ENCODE measurements around the gene PHPT1.
A peak's percentile ranks its signal among the peaks of the same experiment; 100 is the strongest.
"Not testable (repeated sequence)": the region's sequence is repeated elsewhere in the genome, so short reads cannot be mapped to it uniquely, and the experiment has no call there.

PHPT1 gene

DNA sequence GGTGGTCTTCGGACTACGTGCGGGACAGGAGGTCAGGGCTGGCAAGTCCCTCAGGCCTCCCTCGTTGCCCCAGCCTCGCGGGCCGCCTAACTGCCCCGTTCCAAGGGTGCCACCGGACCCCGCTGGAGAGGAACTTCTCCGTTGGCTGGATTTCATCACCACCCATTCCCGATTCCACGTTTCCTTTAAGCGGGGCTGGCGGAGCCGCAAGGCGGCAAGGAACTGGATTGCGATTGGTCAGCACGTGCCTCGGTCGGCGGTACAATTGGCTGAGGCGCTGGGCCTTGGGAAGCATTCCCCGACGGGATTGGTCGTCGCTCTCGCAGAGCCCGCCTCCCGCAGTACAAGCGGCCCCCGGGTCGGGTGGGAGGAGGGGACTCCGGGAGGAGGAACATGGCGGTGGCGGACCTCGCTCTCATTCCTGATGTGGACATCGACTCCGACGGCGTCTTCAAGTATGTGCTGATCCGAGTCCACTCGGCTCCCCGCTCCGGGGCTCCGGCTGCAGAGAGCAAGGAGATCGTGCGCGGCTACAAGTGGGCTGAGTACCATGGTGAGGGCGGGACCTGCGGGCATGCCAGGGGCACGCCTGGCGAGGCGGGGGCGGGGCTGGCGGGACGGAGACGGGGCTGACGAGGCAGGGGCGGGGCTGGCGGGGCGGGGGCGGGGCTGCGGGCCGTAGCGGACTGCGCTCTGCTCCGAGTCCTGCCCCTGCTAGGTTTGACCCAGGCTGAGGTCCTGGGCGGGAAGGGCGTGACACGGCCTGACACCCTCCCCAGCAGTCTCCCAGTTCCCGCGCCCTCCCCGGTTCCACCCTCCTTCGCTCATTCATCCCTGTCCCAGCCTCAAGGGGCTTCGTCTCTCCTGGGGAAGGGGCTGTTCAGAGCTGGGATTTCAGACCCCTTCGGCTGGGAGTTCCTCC lies at the start of gene PHPT1:
Gene PHPT1, plus strand, starts transcription at position 372 of the 922 bp plus-strand sequence. Its CDS starts 22 bp downstream, at position 394.
- DNase-seq, result peak; percentile 99

GRCh38 chr9:136799854-136800657 lies 49.2 kb upstream of the PHPT1 start:
- peak; percentile 94 for DNase-seq

DNA sequence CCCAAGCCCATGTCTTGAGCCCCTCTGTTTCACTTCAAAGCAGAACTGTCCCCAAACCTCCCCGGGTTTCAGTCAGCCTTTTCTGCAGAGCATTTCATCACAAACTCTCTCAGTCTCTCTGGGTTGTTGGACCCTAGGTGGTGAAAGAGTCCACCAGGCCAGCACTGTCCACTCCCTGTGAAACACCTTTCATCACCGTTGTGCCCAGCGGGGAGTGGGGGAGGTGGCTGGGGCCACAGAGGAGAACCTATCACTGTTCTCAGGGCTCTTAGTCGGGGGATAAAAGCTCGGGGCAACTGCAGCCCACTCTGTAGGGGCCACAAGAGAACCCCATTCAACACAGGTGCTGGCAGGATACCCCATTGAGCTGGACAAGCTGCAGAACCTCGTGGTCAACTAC lies 46.9 kb upstream of the PHPT1 start:
- no peak for DNase-seq

- DNase-seq, result not testable (repeated sequence)
Measured at GRCh38 chr9:136803009-136803550, 46.1 kb upstream of the PHPT1 start.

- DNase-seq, result no peak
Measured at GRCh38 chr9:136803551-136804508, 45.4 kb upstream of the PHPT1 start.

DNA sequence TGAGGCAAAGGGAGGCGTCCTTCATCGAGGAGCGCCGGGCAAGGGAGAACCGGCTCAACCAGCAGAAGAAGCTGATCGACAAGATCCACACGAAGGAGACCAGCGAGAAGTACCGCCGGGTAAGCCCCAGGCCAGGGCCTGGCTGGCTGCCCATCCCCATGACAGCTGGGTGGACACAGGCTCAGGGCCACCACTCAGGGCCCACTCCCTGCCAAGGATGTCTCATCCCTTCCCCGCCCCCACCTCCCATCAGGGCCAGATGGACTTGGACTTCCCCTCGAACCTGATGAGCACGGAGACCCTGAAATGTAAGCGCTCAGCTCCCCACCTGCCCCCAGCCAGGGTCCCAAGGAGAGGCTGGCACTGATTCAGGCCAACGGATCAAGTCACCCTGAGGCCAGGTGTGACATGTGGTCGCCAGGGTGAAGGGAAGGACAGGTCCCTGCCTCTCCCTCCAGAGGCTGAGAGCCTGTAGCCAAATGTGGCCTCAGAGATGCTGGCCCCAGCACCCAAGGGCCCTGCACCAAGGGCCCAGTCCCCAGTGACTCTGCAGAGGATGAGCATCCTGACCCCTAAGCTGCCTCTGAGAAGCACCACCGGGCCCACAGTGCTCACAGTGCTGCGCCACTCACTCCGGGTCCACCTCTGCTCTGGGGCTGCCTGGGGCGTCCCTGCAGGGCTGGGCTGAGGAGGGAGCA lies 44.6 kb upstream of the PHPT1 start:
- no peak for DNase-seq

GRCh38 chr9:136805207-136805740 lies 43.9 kb upstream of the PHPT1 start:
- no peak for DNase-seq

- no peak for DNase-seq
Measured at GRCh38 chr9:136806067-136806466, 43.1 kb upstream of the PHPT1 start.

GRCh38 chr9:136806631-136807201 lies 42.5 kb upstream of the PHPT1 start:
- DNase-seq, result no peak

DNA sequence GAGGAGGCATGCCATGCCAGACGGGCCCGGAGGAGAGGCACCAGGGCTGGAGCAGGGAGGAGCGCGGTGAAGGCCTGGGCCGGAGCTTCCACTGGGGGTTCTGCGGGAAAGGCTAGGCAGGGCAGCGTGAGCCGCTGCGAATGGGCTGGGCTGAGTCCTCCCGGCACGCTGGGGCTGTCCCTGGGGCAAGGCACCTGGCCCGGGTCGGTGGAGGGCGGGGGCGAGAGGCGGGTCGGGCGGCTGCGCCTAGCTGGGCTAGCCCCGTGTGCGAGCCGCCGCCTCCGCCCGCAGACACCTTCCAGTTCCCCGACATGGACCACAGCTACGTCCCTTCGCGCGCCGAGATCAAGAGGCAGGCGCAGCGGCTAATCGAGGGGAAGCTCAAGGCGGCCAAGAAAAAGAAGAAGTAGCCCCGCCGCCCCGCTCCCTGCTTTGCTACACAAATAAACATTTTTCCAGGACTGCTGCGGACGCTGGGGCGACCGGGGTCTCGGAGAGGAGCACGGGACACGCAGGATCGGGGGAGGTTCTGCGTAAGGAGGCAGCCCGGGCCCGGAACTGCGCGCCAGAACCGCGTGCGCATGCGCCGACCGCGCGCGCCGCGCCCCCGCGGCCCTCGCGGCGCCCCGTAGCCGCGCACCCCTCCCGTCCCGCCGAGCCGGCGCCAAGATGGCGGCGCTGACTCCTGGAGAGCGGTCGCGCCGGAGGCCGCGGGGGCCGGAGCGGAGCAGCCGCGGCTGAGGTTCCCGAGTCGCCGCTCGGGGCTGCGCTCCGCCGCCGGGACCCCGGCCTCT lies 41.7 kb upstream of the PHPT1 start, which contains the start of gene RABL6:
Gene RABL6, plus strand, starts transcription at position 668 of the 794 bp plus-strand sequence. CDS start 249 bp downstream, outside the sequence.
- DNase-seq, result peak; percentile 88

DNA sequence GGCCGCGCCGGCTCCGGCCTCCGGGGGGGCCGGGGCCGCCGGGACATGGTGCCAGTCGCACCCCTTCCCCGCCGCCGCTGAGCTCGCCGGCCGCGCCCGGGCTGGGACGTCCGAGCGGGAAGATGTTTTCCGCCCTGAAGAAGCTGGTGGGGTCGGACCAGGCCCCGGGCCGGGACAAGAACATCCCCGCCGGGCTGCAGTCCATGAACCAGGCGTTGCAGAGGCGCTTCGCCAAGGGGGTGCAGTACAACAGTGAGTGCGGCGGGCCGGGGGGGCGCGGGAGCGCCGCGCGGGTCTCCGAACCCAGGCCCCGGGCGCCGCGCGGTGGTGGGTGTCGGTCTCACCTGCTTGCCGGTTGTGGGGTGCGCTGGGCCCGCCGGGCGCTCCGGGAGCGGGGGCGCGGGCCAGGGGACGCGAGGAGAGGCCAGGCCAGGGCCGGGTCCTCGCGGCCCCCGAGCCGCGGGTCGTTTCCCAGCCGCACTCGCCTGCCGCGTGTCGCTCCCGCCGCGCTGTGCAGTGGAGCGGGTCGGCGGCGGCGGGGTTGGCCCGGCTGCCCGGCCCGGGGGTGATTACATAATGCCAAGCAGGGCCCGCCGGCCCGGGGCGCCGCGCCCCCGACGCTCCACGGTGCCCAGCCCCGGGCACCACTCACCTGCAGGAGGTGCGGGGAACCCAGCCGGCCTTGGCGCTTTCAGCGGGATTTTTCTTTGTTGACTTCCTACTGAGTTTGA lies 41.0 kb upstream of the PHPT1 start:
- DNase-seq, result peak; percentile 16

- DNase-seq, result no peak
Measured at GRCh38 chr9:136808806-136809158, 40.4 kb upstream of the PHPT1 start.

- DNase-seq, result no peak
Measured at GRCh38 chr9:136814725-136815421, 34.3 kb upstream of the PHPT1 start.

DNA sequence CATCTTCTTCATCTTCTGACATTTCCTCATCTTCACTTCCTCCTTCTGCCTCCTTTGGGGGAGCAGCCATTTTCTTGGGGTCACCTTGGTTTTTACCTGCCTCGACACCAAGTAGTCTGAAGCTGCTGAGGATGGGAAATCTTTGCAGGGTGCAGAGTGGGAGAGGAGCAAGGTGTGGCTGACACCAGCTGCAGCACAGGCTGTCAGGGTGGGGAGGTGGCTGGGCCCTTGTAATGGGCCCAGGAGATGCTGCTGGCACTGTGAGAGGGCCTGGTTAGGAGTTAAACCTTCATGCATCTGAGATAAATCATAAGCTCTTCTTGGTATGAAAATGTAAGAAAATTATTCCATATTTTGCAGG lies 33.8 kb upstream of the PHPT1 start:
- no peak for DNase-seq

DNA sequence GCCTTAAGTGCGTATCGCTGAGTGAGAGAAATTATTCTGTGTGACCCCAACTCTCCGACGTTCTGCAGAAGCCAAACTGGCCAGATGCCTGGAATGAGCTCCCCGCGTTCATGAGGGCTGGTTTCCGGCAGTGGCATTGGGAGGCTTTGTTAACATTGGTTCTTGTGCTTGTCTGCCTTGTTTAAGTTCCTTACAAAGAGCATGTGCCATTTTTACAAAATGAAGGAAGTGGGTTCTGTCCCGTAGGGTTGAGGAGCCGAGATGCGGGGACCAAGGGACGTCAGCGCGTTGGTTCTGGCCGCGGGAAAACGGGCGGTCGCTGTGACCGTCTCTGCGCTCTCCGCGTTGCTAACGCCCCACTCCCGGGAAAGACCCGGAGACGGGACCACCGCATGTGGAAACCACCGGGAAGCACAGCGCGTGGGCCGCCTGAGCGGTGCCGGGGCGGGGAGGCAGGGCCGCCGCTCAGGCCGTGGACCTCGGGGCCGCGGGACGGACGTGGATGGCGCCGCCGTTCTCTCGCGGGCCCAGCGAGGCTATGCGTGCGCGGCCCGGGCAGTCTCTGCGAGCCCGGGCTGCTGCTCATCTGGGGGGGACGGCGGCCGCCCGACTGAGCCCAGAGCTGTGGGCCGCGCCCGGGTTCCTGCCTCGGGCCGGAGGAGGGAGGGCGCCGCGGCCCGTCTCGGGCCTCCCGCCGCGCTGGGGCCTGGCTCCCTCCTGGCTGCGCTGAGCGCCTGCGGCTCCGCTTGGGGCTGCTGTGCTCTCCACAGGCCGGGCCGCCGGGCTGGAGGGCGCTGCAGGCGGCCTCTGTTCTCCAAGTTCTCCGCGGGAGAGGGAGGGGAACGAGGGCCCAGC lies 28.0 kb upstream of the PHPT1 start:
- no peak for DNase-seq

- DNase-seq, result no peak
Measured at GRCh38 chr9:136821826-136822544, 27.2 kb upstream of the PHPT1 start.

All from NCI-H1092 treated with DMSO at 0.1 percent for 48 hours (cell line).